ENCODE measurements around the gene FBXL16.

The FBXL16 gene

GRCh38 chr16:716200-716568, 10.6 kb upstream of the FBXL16 start:
- CTCF ChIA-PET: interaction anchor here (0.6 to 1.4 kb wide), 7 partner anchors 14 to 360 kb away, joined by 3 to 4 read pairs (median 3); partner anchors contain the start of gene JMJD8
- H3K27ac ChIP-seq: peak overlapping the region; percentile 95
- no peak for TF ChIP-seq CTCF (conservative IDR thresholded peaks at IDR 0.05; ENCODE audit: low read depth)
- no peak for DNase-seq (ENCODE audit: low spot score)
- POLR2A ChIA-PET (ENCODE audit: low non-redundant PET): interaction anchor here (0.8 kb wide), 1 partner anchor 72 kb away, joined by 7 read pairs; the partner anchor contains the start of gene CHTF18

GRCh38 chr16:715477-716199, 10.0 kb upstream of the FBXL16 start:
- POLR2A ChIA-PET (ENCODE audit: low non-redundant PET): interaction anchor here (0.6 to 0.8 kb wide), 2 partner anchors 9 to 73 kb away, joined by 6 to 7 read pairs; partner anchors contain the start of gene CHTF18
- no peak for DNase-seq (ENCODE audit: low spot score)
- H3K27ac ChIP-seq: peak overlapping the region; percentile 95
- peak; percentile 54 for TF ChIP-seq CTCF (conservative IDR thresholded peaks at IDR 0.05; ENCODE audit: low read depth)
- CTCF ChIA-PET: interaction anchor here (0.6 to 1.4 kb wide), 7 partner anchors 14 to 361 kb away, joined by 3 to 4 read pairs (median 3); partner anchors contain the start of gene JMJD8

GRCh38 chr16:714558-715476, 9.2 kb upstream of the FBXL16 start, which contains the start of gene METRN:
Gene METRN, plus strand, starts transcription at chr16:715118. Its CDS starts 172 bp downstream, at chr16:715290.
- peak; percentile 84 for DNase-seq (ENCODE audit: low spot score)
- TF ChIP-seq CTCF (conservative IDR thresholded peaks at IDR 0.05; ENCODE audit: low read depth): no peak
- ChIA-PET CTCF (interaction anchor here (1.2 to 1.4 kb wide), 4 partner anchors 31 to 81 kb away, joined by 3 to 5 read pairs (median 4); partner anchors contain the start of gene JMJD8), POLR2A (ENCODE audit: low non-redundant PET) (interaction anchor here (0.6 kb wide), 1 partner anchor 8 kb away, joined by 6 read pairs; no protein-coding TSS in a partner anchor)
- peak within 1 kb of the TSS; percentile 95 for H3K27ac ChIP-seq

- POLR2A ChIA-PET (ENCODE audit: low non-redundant PET): interaction anchor here (1.7 kb wide), 1 partner anchor 11 kb away, joined by 5 read pairs; no protein-coding TSS in a partner anchor
- DNase-seq (ENCODE audit: low spot score): no peak
- TF ChIP-seq CTCF (conservative IDR thresholded peaks at IDR 0.05; ENCODE audit: low read depth): no peak
- CTCF ChIA-PET: interaction anchor here (1.2 kb wide), 1 partner anchor 71 kb away, joined by 5 read pairs; no protein-coding TSS in a partner anchor
- H3K27ac ChIP-seq: peak overlapping the region; percentile 95
These were observed 8.5 kb upstream of the FBXL16 start for GRCh38 chr16:714079-714478.

- ChIA-PET POLR2A (ENCODE audit: low non-redundant PET) (interaction anchor here (0.8 to 1.7 kb wide), 2 partner anchors 8 to 10 kb away, joined by 3 to 5 read pairs; partner anchors contain the start of gene ANTKMT), CTCF (interaction anchor here (0.8 to 1.8 kb wide), 5 partner anchors 10 to 98 kb away, joined by 3 to 11 read pairs (median 5); partner anchors contain the start of gene CIAO3)
- peak overlapping the region; percentile 95 for H3K27ac ChIP-seq
- peak; percentile 87 for DNase-seq (ENCODE audit: low spot score)
- TF ChIP-seq CTCF (conservative IDR thresholded peaks at IDR 0.05; ENCODE audit: low read depth): peak; percentile 61
These were observed 7.2 kb upstream of the FBXL16 start for GRCh38 chr16:712740-713250.
